BLaER1 treated with 17β-estradiol and CSF1 and Interleukin-3, amounts not matched to agents 10 nM and 100 nM (cell line): ENCODE measurements around the gene SYNJ1.
A peak's percentile ranks its signal among the peaks of the same experiment; 100 is the strongest.

Experiments
- H3K27ac ChIP-seq, 11 experiments: shearing (Covaris generic); formaldehyde crosslinking; 2 replicates each; pipeline ENCODE4 v1.8.1; 2022
- H3K27me3 ChIP-seq, 11 experiments: shearing (Covaris generic); formaldehyde crosslinking; 2 replicates each; pipeline ENCODE4 v1.8.1; 2022
- H3K36me3 ChIP-seq, 11 experiments: shearing (Covaris generic); formaldehyde crosslinking; 2 replicates each; pipeline ENCODE4 v1.8.1; 2022
- H3K4me1 ChIP-seq, 10 experiments: shearing (Covaris generic); formaldehyde crosslinking; 2 replicates each; pipeline ENCODE4 v1.8.1; 2022
- H3K4me2 ChIP-seq, 11 experiments: shearing (Covaris generic); formaldehyde crosslinking; 2 replicates each; pipeline ENCODE4 v1.8.1; 2022
- H3K4me3 ChIP-seq, 10 experiments: shearing (Covaris generic); formaldehyde crosslinking; 2 replicates each; pipeline ENCODE4 v1.8.1; 2022
- H3K9ac ChIP-seq, 11 experiments: shearing (Covaris generic); formaldehyde crosslinking; 2 replicates each; pipeline ENCODE4 v1.8.1; 2022
- H3K9me3 ChIP-seq, 11 experiments: shearing (Covaris generic); formaldehyde crosslinking; replicated peaks in 1 of 11; 2 replicates each; pipeline ENCODE4 v1.8.1; 2022
- H4K20me1 ChIP-seq, 11 experiments: shearing (Covaris generic); formaldehyde crosslinking; 2 replicates each; pipeline ENCODE4 v1.8.1; 2022
- Cebpa-rat ChIP-seq, 11 experiments: shearing (Covaris generic); IDR thresholded peaks; 2 replicates each; pipeline ENCODE4 v1.8.1; 2022

SYNJ1 gene

DNA sequence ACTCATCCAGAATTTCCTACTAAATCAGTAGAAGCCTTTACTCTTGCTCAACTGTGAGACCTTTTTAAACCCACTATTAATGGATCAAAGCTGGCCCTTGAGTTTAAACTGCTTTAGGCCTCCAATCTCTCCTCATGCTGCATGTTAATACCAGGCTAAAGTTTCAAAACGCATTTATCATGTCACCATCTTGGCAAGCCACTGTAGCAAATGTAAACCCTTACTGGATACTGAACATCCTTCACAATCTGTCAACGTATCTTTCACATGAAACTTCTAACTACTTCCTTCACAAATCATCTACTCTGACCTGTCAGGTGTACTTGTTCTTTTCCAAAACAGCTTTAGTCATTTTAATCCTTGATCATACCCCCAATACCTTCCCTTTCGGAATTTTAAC is 40.7 kb upstream of the SYNJ1 start:
- peak overlapping the region in 6 of 10 experiments; percentile 80 to 98 (median 94); a peak in 6 of 20 replicates for H3K4me3 ChIP-seq
- H3K9me3 ChIP-seq = peaks cover 0 to 15% (median 11%) of the 10 kb centered on the region in 11 experiments; a peak in 10 of 22 replicates
- peak overlapping the region; percentile 80 to 95 (median 86); a peak in 20 of 22 replicates for H3K4me2 ChIP-seq
- peaks cover 32 to 62% (median 60%) of the 10 kb centered on the region in 11 experiments for H3K36me3 ChIP-seq
- H3K4me1 ChIP-seq = peaks cover 21 to 65% (median 31%) of the 10 kb centered on the region in 10 experiments
- no peak for TF ChIP-seq Cebpa-rat (IDR thresholded peaks at IDR 0.05)
- no peak overlapping the region for H3K27ac ChIP-seq
- no peaks in the 10 kb centered on the region for H3K27me3 ChIP-seq
- H3K9ac ChIP-seq = peak overlapping the region in 2 of 11 experiments; percentile 97 to 98; a peak in 3 of 22 replicates
- peaks cover 55 to 79% (median 73%) of the 10 kb centered on the region in 11 experiments; a peak in 21 of 22 replicates for H4K20me1 ChIP-seq

DNA sequence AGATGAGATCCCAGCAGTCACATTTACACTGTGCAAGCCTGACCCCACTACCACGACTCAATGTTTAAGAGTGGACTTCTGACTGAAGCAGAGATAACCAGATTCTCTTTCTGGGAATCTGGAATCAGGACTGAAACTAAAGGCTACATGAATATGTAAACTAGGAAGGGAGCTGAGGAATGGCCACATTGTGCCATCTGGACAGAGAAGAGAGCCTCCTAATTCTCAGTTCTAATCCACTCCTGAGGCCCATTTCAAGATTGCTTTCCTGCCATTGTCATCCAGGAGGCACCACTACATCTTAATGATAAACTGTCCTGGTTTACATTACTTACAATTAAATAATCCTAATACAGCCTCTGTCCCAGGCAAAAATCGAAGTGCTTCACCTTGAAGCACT is 37.2 kb upstream of the SYNJ1 start:
- H3K4me2 ChIP-seq = peak overlapping the region in 1 of 11 experiments; percentile 31; a peak in 2 of 22 replicates
- 0 out of 22 replicates have a peak overlapping the region, but pooled peaks of 1 of the 11 experiments have one; percentile 13 for H3K27ac ChIP-seq
- peaks cover 67 to 97% (median 95%) of the 10 kb centered on the region in 11 experiments for H3K36me3 ChIP-seq
- H3K4me3 ChIP-seq = no peak overlapping the region
- peaks cover 0 to 15% (median 11%) of the 10 kb centered on the region in 11 experiments; a peak in 10 of 22 replicates for H3K9me3 ChIP-seq
- no peak for TF ChIP-seq Cebpa-rat (IDR thresholded peaks at IDR 0.05)
- peaks cover 12 to 54% (median 19%) of the 10 kb centered on the region in 10 experiments; a peak in 19 of 20 replicates for H3K4me1 ChIP-seq
- no peak overlapping the region for H3K9ac ChIP-seq
- peaks cover 48 to 100% (median 85%) of the 10 kb centered on the region in 11 experiments; a peak in 21 of 22 replicates for H4K20me1 ChIP-seq
- no peaks in the 10 kb centered on the region for H3K27me3 ChIP-seq

DNA sequence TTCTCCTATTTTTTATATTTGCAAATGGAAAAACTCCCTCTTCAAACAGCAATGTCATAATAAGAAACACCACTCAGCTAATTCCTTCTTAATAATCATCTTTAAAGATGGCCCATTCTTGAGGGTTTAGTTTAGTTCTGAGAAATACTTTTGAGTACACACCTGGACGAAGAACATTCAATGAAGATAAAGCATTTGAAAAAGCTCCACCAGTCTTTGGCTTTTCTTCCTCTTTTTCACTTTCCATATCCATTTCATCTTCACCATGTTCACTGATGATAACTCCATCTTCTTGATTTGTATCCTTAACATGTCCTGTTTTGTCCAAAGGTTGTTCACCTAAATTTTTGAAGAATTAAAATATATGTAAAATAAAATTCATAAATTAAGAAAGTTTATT is 36.4 kb upstream of the SYNJ1 start:
- Histone ChIP-seq H3K27me3 (no peaks in the 10 kb centered on the region), H3K9ac (no peak overlapping the region), H3K4me2 (no peak overlapping the region), H3K27ac (no peak overlapping the region), H4K20me1 (peaks cover 42 to 100% (median 83%) of the 10 kb centered on the region in 11 experiments; a peak in 21 of 22 replicates), H3K36me3 (peaks cover 75 to 100% (median 98%) of the 10 kb centered on the region in 11 experiments), H3K4me3 (no peak overlapping the region), H3K4me1 (peaks cover 6 to 46% (median 11%) of the 10 kb centered on the region in 10 experiments; a peak in 19 of 20 replicates), H3K9me3 (peaks cover 0 to 15% (median 11%) of the 10 kb centered on the region in 11 experiments; a peak in 10 of 22 replicates)
- TF ChIP-seq Cebpa-rat (IDR thresholded peaks at IDR 0.05) = no peak

DNA sequence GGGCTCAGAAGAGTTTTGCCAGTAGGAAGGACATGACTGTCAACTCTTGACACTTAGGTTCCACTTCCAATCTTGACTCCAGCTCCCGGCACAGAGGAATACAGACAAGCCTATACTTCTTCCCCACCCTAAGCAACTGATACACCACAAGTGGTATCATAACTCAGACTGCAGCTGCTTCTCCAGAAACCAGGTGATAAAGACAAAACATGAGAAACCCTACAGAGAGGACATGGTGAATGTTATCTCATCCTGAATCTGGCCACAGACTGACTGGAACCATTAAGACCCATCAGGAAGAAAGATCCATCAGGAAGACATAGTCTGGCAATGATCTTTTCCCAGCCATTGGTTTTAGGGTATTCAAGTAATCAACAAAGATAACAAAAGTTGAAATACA is 30.0 kb upstream of the SYNJ1 start:
- H4K20me1 ChIP-seq = peaks cover 12 to 89% (median 51%) of the 10 kb centered on the region in 11 experiments; a peak in 20 of 22 replicates
- H3K4me3 ChIP-seq = no peak overlapping the region
- no peak overlapping the region for H3K9ac ChIP-seq
- no peak for TF ChIP-seq Cebpa-rat (IDR thresholded peaks at IDR 0.05)
- no peak overlapping the region for H3K27ac ChIP-seq
- H3K27me3 ChIP-seq = no peaks in the 10 kb centered on the region
- H3K4me2 ChIP-seq = no peak overlapping the region
- H3K4me1 ChIP-seq = no peaks in the 10 kb centered on the region
- no peaks in the 10 kb centered on the region for H3K9me3 ChIP-seq
- H3K36me3 ChIP-seq = peaks cover 94 to 100% (median 97%) of the 10 kb centered on the region in 11 experiments

DNA sequence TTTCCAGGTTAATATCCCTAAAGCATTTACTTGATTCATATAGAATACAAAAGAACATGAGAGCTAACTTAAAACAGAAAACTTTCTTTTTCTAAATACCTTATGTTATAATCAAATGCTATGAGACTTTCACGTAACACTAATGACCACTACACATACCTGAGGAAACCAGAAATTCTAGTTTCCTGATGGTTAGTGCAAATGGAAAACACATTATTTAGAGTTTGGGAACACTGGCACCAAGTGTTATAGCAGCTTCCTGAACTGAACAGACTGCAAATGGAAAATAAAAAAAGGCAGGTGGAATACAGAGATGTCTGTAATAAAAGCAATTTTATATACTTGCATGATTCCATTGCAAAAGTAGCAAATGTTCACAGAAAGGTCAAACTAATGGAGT is 28.3 kb upstream of the SYNJ1 start:
- no peak overlapping the region for H3K4me3 ChIP-seq
- H3K4me2 ChIP-seq = no peak overlapping the region
- H3K9me3 ChIP-seq = no peaks in the 10 kb centered on the region
- H3K27me3 ChIP-seq = no peaks in the 10 kb centered on the region
- H3K27ac ChIP-seq = no peak overlapping the region
- peaks cover 95 to 100% (median 97%) of the 10 kb centered on the region in 11 experiments for H3K36me3 ChIP-seq
- H3K9ac ChIP-seq = no peak overlapping the region
- no peak for TF ChIP-seq Cebpa-rat (IDR thresholded peaks at IDR 0.05)
- peaks cover 5 to 82% (median 43%) of the 10 kb centered on the region in 11 experiments; a peak in 19 of 22 replicates for H4K20me1 ChIP-seq
- H3K4me1 ChIP-seq = no peaks in the 10 kb centered on the region

DNA sequence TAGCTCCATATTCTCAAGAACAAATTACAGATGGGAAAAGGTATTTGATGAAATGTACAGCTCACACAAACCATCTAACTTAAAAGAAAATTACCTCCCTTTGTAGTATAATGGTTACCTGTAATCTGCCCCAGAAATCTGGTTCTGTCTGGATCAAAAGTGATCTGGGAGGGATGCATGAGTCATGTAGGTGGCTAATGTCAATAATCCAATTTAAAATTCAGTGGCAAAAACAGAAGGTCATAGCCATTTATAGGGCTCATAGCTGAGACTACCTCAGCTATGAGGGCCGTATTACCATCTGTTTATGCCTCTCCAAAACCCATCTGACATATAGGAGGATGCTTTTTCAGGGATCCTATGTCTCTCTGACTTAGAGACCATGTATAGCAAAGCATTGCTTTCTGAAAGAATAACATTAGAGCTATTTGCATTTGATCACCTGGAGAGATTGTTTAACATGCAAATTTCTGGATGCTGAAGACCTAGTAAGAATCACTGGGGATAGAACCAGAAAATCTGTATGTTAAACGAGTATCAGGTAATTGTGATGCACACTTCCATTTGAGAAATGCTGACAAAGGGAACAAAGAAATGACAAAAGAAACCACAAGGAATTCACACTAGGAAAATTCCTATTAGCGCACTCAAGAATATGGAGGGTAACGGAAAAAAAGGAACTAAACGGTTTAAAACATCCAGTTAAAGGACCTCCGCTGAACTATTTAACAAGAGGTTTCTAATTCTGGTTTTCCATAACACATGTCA is 26.2 kb upstream of the SYNJ1 start:
- Histone ChIP-seq H3K4me2 (no peak overlapping the region), H3K36me3 (peaks cover 95 to 100% (median 97%) of the 10 kb centered on the region in 11 experiments), H3K9ac (no peak overlapping the region), H3K4me3 (no peak overlapping the region), H3K4me1 (no peaks in the 10 kb centered on the region), H3K27me3 (no peaks in the 10 kb centered on the region), H4K20me1 (peaks cover 5 to 68% (median 35%) of the 10 kb centered on the region in 11 experiments; a peak in 17 of 22 replicates), H3K9me3 (no peaks in the 10 kb centered on the region), H3K27ac (no peak overlapping the region)
- no peak for TF ChIP-seq Cebpa-rat (IDR thresholded peaks at IDR 0.05)

DNA sequence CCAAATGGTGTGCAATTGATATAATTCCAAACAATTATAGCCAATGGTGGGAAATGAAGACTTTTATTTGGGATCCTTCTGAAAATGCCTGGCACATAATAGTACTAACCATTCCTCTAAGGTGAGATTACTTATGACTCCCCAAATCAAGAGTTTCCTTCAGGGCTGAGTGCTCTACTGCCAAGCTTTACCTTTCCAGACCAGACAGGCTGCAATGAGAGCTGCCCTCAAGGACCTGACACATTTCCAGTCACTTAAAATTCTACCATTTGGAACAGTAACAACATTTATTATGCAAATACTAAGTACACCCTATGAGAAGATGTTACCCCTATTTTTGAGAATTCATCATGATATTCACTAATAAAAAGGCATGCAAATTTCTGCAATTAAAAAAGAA is 22.6 kb upstream of the SYNJ1 start:
- H3K4me3 ChIP-seq = no peak overlapping the region
- no peaks in the 10 kb centered on the region for H3K4me1 ChIP-seq
- H3K9me3 ChIP-seq = no peaks in the 10 kb centered on the region
- no peak overlapping the region for H3K4me2 ChIP-seq
- H3K27ac ChIP-seq = no peak overlapping the region
- H4K20me1 ChIP-seq = peaks cover 10 to 69% (median 37%) of the 10 kb centered on the region in 11 experiments; a peak in 18 of 22 replicates
- no peaks in the 10 kb centered on the region for H3K27me3 ChIP-seq
- no peak for TF ChIP-seq Cebpa-rat (IDR thresholded peaks at IDR 0.05)
- no peak overlapping the region for H3K9ac ChIP-seq
- H3K36me3 ChIP-seq = peaks cover 99 to 100% (median 99%) of the 10 kb centered on the region in 11 experiments

DNA sequence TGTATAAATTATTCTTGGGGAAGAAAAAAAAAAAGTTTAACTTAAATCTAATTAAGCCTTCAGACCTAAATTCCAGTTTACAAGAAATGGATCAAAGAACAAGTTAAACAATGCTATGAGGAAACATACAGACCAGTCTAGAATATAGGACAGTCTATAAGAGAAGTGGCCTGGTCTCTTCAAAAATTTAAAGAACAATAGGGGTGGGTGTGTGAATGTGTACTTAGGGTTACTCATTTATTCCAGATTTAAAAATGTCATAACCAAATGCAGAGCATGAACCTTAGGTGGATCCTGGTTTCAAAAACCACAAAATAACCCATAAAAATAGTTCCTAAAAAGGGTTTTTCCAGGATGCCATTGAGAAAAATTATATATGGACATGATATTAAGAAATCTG is 21.8 kb upstream of the SYNJ1 start:
- Histone ChIP-seq H3K9me3 (no peaks in the 10 kb centered on the region), H3K36me3 (peaks cover 99 to 100% (median 99%) of the 10 kb centered on the region in 11 experiments), H3K4me1 (no peaks in the 10 kb centered on the region), H3K4me3 (no peak overlapping the region), H3K4me2 (no peak overlapping the region), H3K27me3 (no peaks in the 10 kb centered on the region), H3K27ac (no peak overlapping the region), H4K20me1 (peaks cover 10 to 67% (median 42%) of the 10 kb centered on the region in 11 experiments; a peak in 19 of 22 replicates), H3K9ac (no peak overlapping the region)
- TF ChIP-seq Cebpa-rat (IDR thresholded peaks at IDR 0.05) = no peak

DNA sequence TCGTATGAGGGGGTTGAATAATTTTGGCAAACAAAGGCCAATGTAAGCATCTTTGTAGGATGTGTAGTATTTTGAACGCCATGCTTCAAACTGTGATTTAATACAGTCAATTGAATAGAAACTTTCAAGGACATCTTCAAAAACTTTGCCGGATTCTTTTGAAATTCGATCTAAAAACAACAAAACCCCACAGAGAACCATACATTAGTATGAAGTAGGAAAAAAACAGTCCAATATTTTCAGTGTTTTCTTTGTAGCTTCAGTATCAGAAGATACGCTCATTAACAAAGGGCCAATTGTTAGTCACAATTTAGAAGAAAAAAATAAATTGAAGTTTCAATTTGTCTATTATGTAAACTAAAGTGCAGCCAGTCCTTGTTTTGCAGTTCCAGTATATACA is 20.7 kb upstream of the SYNJ1 start:
- Histone ChIP-seq H3K9me3 (no peaks in the 10 kb centered on the region), H3K9ac (no peak overlapping the region), H3K27ac (no peak overlapping the region), H4K20me1 (peaks cover 10 to 65% (median 34%) of the 10 kb centered on the region in 11 experiments; a peak in 19 of 22 replicates), H3K27me3 (no peaks in the 10 kb centered on the region), H3K36me3 (peaks cover 99 to 100% (median 99%) of the 10 kb centered on the region in 11 experiments), H3K4me2 (no peak overlapping the region), H3K4me3 (no peak overlapping the region), H3K4me1 (no peaks in the 10 kb centered on the region)
- no peak for TF ChIP-seq Cebpa-rat (IDR thresholded peaks at IDR 0.05)
